ENCODE data around the gene ALDH1L2.

DNA sequence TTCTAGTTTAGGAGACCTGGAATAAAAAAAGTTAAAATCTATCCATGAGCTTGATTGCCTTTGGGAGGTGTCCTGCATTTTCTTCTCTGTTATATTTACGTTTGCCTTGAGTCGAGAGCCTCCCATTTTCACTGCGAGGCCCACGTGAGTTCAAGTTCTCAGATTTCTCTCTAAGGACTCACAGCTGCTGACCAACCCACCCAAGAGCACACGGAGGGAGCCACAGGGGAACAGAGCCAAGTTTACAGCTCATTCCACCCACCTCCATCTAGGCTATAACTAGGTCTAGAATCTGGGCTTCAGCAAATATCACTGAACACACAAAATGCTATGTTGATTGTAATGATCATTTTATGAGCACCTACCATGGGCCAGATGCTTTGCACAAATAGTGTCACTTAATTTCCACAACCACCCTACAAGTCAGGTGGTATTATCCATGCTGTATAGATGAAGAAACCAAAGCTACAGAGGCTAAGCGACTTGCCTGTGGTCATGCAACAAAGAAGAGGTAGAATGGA lies 16.7 kb downstream of the ALDH1L2 start:
- TF ChIP-seq, protein P1, sequence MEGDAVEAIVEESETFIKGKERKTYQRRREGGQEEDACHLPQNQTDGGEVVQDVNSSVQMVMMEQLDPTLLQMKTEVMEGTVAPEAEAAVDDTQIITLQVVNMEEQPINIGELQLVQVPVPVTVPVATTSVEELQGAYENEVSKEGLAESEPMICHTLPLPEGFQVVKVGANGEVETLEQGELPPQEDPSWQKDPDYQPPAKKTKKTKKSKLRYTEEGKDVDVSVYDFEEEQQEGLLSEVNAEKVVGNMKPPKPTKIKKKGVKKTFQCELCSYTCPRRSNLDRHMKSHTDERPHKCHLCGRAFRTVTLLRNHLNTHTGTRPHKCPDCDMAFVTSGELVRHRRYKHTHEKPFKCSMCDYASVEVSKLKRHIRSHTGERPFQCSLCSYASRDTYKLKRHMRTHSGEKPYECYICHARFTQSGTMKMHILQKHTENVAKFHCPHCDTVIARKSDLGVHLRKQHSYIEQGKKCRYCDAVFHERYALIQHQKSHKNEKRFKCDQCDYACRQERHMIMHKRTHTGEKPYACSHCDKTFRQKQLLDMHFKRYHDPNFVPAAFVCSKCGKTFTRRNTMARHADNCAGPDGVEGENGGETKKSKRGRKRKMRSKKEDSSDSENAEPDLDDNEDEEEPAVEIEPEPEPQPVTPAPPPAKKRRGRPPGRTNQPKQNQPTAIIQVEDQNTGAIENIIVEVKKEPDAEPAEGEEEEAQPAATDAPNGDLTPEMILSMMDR (IDR thresholded peaks at IDR 0.05), result no peak
- TF ChIP-seq POLR2A (IDR thresholded peaks at IDR 0.05), result no peak

Data from thyroid gland (tissue), 4 donors.